SK-N-DZ (cell line): ENCODE measurements around the gene LRP1.
A peak's percentile ranks its signal among the peaks of the same experiment; 100 is the strongest.
"Not testable (repeated sequence)": the region's sequence is repeated elsewhere in the genome, so short reads cannot be mapped to it uniquely, and the experiment has no call there.

ENCODE experiments used
- DNase-seq: peaks from one replicate; pipeline ENCODE4 v3.0.0-alpha.2; 2015; ENCODE audit warnings: low spot score

LRP1 gene

DNA sequence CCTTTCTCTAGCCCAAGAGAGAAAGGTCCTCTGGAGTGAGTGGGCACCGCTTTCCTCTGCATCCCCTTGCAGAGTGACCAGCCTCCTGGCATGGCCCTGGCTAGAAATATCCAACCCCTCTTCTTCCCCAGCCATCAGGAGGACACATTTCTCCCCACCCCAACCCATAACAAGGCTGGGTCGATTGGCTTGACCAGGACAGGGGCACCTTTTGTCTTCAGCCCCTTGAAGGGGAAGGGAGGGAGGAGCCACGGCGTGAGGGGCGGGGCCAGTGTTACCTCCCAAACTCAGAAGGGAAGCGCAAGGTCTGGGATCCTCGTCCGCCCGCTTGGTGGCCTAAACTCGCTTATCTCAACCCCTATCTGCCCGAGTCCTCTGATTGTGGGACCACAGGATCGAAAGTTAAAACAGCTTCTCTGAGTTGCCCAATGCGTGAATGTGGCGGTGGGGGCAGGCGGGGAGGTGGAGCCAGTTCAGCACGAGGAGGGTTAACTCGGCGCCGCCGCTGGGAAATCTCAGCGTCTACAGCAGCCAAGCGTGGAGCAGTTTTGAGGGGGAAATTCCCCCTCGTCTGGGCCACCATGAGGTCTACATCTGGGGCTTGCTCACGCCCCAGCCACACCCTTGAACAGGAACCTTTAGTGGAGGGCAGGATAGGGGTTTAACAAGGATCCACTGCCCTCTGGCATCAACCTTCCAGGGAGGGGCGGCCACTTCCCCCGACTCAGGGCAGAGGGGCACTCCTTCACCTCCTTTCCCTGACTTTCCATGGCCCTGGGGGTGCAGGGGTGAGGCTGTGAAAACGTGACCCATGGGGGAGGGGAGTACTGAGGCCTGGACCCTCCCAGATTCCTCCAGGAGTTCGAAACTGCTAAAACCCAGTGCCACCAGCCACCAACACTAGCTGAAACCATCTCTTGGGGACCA lies 17.9 kb upstream of the LRP1 start:
- DNase-seq, result peak; percentile 72

DNA sequence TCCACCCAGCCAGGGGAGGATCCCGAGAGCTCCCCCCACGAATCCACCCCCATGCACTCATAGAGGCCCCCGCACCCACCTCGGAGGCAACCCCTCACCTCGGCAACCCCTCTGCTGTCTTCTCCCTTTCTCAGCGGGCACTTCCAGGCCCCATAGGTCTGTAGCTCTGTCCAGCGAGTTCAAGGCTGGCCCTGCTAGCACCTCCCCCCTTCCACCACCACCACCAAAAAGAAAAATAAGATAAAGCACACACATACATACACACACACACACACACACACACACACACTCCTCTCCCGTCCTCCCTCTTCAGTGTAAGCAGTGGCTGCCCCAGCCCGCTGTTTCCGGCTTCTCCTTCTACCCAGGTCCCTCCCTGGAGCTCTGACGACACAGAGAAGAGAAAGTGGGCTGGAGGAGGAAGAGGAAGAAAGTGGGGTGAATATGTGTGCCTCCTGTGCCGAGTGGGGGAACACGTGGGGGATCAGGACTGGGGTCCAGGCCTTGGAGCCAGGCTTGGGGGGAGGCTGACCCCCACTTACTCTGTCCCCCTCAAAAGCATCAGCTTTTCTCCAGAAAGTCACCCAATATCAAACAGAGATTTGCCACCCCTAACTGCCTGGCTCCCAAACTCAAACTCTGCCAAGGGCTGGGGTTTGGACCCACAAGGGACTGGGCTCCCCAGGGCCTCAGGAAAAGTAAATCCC lies 17.1 kb upstream of the LRP1 start, which contains the start of gene STAT6:
TSS of gene STAT6 (minus strand) at position 332 of the 704 bp plus-strand sequence. CDS start 3,084 bp downstream, outside the sequence.
- peak; percentile 52 for DNase-seq

DNA sequence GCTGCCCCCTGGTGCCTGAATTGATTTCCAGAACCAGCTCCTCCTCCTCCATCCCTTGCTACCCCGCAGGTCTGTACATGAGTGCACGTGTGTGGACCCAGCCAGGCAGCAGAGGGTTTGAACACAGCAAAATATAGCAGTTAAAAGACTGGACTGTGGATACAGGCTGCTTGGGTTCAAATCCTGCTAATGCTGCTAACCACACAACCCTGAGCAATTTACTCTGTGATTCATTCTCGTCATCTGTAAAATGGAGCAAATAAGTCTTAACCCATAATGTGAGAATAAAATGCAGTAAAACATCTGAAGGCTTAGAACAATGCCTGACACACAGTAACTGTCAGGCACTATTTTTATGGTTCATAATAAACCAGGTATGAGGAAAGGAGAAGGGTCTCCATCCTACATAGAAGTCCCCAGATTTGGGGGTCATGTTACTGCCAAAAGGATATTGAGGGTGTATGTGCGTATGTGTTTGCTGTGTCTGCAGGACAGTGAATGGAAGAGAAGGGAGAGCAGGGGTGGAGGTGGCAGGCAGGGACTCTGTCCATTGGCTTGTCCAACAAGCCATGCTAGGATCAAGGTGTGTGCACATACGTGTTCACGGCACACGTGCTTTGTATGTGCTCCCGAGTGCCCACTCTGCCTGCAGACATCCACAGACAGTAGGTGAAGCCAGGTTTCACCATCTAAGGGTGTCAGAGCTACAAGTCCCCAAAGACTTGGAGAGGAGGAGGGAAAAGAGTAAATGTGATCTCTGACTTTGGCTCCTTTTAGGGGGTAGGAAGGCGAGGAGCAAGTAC lies 15.6 kb upstream of the LRP1 start:
- no peak for DNase-seq

DNA sequence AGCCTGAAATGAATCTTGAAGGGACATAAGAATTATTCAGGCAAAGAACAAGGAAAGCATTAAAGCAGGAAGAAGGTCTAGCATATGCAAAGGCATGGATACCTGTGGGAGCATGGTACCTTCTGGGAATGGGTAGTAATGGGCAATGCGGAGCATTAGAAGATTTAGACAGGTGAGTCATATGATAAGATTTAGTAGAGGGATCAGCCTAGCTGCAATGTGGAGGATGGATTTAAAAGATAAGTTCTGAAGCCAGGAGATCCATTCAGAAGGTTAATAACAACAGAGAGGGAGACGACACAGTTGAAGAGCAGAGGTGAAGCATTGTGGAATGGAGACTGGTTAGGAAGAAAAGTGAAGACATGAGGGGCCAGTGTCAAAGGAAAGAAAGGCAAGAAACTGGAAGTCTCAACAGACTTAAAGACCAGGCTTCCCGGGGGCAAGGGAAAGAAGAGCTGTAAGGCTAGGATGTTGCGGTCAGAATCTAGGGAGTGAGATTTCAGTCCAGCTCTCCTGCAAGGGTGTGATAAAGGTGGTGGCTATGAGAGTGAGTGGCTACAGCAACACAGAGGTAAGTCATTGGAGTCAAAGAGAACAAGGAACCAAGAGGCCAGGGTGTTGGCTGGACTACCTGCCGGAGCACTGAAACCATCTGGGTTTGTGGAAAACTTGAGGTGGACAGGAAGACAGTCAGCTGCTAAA lies 11.6 kb upstream of the LRP1 start:
- DNase-seq, result no peak

DNA sequence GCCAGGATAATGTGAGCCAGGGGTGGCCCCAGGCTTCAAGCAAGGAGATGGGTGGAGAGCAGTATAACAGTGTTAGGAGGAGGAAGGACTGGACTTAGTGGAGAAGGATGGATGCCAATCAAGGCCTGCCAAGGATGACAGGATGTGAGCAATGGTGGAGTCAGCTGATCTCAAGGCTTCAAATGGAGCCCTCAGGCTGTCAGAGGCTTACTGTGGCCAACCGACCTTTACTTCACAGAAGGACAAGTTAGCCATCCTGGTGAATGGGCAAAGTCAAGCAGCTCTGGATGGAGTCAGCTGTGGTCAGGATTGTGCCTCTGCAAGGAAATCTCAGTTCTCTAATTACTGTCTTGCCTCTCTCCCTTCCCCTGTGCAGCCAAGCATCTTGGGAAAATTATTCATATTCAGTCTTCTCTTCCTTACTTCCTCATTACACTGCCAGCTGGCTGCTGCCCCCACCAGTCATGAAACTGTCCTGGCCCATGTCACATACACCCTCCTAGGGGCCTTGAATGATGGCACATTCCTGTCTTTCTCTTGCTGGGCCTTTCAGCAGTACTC lies 9.5 kb upstream of the LRP1 start:
- no peak for DNase-seq

DNA sequence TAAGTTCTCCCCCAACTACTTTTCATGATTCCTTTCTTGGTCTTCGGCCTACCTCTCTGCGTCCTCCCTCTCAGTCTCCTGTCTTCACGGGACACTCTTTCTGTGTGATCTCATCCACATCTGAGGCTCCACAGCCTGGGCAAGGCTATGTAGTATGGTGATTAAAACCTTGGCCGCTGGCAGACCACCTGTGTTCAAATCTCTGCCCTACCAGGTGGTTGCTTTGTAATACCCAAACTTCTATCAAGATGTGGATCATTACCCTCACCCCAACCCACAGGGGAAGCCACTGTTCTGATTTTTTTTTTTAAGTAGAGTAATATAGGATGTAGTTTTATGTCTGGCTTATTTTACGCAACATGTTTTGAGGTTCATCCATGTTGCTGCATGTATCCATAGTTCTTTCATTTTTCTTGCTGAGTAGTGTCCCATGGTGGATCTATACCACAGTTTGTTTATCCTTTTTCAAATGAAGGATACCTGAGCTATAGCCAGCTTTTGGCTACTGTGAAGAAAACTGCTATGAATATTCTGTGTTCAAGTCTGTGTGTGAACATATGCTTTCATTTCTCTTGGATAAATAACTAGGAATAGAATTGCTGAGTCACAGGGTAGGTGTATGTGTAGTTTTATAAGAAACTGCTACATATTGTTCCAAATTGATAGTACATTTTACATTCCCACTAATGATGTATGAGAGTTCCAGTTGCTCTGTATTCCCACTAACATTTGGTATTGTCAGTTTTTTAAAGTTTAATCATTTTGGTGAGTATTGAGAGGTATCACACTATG lies 8.8 kb upstream of the LRP1 start:
- no peak for DNase-seq

DNA sequence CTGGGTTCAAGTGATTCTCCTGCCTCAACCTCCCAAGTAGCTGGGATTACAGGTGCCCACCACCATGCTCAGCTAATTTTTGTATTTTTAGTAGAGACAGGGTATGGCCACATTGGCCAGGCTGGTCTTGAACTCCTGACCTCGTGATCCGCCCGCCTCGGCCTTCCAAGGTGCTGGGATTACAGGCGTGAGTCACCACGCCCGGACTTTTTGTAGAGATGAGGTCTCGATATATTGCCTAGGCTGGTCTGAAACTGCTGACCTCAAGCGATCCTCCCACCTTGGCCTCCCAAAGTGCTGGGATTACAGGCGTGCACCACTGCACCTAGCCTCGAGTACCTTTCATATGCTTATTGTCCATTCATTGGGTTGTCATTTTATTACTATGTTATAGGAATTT lies 7.6 kb upstream of the LRP1 start:
- not testable (repeated sequence) for DNase-seq

DNA sequence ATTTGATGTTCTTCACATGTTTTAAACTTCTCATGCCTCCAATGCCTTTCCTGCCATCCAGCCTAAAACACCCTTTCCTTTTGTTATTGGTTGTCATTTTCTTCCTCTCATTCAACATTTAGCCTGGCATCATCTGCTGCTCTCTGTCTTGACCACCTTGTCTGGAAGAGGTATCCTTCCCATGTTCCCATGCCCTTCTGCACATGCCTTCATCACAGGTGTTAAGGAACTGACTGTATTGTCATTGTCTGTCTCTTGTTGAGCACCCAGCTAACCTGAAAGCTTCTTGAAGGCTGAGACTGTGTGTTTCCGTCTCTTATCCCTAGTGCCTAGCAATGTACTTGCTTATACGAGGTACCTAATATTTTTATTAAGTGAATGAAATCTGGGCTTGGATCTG lies 4.5 kb upstream of the LRP1 start:
- no peak for DNase-seq

DNA sequence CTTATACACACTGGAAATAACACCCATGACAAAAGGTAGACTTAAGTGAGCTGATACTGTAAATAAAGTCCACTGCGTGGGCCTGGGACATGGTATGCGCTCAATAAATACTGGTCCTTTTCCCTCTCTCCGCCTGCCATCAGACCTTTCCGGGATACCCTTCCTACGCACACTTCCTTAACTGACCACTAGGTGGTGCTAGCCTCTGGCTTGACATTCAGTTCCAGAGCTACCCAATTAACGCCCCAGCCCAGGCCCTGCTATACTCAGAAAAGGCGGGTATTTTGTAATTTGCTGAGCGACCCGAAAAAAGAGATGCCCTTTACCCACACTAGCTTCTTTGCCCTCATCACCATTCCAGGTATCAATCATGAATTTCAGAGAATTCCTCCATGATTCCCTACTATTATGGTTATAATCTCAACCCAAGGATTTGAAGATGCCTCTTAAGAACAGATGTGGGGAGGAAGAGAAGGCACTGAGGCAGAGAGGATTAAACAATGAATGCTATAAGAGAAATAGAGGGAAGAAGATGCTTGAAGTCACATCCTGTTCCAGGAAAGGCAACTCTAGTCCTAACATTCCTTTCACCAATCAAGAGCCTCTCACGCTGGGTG lies 3.9 kb upstream of the LRP1 start:
- DNase-seq, result peak; percentile 81

DNA sequence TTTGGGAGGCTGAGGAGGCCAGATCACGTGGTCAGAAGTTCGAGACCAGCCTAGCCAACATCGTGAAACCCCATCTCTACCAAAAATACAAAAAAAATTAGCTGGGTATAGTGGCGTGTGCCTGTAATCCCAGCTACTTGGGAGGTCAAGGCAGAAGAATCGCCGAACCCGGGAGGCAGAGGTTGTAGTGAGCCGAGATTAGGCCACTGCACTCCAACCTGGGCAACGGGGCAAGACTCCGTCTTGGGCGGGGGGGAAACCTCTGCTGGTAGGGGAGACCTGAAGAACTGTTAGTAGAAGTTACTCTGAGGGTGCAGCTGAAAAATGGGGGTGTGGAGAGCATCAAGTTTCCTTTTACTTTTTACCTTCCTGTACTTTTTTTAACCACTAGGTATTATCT lies 2.2 kb upstream of the LRP1 start:
- DNase-seq, result no peak

DNA sequence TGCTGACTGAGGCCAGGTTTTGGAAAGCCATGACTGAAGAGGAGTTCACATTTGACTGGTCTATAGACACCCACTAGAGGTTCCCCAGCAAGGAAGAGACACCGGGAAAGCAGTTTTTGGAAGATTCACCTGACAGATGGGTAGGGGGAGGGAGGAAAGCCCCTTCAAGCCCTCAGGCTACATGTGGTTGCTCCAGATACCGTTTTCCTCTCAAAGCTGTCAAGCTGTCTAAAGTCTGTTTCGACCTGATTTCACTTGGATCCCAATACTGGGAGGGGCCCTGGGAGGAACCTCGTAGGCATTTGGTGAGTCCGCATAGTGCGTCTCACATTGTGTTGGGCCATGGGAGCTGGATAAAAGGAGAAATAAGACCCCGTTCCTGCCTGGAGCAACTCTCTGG lies 1.7 kb upstream of the LRP1 start:
- DNase-seq, result no peak

DNA sequence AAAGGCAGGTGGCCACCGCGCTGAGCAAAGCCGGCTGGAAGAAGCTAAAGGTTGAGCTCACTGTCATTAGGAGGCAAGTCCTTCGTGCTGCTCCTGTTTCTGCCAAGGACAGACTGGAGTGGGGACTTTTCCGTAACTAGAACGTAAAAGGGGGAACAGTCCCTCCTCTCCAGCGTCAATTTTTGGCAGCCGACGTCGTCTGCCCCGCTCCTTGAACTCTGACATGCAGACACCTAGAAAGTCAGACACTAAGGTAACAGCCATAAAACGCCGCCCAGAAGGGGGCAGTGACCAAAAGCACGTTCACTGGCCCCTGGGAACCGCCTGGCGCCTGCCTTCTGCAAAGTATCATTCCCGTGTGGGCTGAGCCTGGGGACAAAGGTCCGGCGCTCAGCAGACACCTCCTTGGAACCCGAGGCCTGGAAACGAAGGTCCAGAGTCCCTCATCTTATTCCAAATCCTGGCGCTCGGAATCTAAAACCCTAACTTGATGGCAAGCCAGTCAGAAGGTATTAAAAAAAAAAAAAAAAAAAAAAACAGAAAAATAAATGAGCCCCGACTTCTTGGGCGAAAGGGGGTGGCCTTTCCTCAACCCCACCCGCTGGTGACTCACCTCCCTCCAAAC lies 1.1 kb upstream of the LRP1 start:
- DNase-seq, result peak; percentile 88

DNA sequence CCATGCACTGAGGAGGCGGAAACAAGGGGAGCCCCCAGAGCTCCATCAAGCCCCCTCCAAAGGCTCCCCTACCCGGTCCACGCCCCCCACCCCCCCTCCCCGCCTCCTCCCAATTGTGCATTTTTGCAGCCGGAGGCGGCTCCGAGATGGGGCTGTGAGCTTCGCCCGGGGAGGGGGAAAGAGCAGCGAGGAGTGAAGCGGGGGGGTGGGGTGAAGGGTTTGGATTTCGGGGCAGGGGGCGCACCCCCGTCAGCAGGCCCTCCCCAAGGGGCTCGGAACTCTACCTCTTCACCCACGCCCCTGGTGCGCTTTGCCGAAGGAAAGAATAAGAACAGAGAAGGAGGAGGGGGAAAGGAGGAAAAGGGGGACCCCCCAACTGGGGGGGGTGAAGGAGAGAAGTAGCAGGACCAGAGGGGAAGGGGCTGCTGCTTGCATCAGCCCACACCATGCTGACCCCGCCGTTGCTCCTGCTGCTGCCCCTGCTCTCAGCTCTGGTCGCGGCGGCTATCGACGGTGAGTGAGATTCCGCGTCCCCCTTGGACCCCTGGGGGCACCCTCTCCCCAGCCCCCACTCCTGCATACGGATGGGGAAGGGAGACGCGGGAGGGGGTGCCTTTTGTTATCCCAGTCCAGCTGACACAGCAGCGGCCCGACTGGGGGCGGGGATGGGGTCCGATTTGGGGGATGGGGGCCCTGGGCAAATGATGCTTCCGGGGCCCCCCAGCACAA lies 400 bp downstream of the LRP1 start:
- peak; percentile 30 for DNase-seq

DNA sequence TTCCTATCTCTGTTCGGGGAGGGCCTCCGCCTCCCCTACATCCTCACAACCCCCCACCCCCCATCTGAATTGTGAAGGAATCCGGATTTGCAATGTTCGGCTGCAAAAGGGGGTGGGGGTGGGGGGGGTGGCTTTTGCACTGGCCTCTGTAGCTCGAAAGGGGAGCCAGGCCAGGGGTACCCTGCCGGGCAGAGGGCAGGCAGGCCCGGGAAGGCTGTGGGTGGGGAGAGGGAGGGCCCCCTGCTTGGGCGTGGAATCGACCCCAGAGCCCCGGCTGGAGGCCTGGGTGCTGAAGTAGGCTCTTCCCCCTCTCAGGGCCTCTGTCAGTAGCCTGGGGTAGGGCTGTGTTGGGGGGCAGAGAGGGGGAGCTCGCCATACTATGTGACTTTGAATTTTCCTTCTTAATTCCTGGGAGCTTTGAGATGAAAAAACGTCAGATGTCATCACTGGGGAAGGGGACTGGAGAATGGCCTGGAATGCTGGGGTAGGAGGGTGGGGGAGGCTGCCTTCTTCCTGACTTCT lies 1.1 kb downstream of the LRP1 start:
- DNase-seq, result no peak

DNA sequence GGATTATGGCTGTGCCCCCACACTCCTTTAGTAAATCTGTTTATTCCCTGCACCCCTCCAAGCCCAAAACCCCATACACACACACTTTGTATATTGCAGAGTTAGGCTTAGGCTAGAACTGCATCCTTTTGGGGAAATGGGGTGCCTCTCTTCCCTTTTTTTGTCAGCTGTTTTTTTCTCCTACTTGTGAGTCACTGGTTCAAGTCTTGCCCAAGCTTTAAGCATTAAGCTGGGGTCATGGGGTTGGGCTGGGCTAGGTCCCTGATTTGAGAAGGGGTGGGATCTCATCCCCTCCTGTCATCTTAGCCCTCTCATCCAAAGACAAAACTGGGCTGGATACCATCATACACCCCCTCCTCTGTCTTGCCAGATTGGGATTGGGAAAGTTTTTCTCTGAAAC lies 1.6 kb downstream of the LRP1 start:
- DNase-seq, result no peak

DNA sequence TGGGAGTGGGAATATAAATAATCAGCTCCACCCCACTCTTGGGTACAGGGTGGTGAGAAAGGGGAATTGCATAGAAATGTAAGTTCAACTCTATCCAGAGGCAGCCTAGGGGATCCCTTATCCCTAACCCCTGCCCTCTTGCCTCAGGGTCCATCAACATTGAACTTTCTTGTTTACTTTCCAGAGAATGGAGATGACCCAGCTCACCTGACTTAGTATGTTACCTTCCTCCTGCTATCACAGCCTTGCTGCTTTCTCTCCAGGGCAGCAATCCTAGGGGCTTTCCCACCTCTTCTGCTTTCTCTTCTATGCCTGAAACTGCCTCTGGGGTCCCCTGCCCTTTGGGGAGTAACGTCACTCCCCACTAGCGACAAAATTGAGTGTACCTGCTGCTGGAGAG lies 2.7 kb downstream of the LRP1 start:
- no peak for DNase-seq

DNA sequence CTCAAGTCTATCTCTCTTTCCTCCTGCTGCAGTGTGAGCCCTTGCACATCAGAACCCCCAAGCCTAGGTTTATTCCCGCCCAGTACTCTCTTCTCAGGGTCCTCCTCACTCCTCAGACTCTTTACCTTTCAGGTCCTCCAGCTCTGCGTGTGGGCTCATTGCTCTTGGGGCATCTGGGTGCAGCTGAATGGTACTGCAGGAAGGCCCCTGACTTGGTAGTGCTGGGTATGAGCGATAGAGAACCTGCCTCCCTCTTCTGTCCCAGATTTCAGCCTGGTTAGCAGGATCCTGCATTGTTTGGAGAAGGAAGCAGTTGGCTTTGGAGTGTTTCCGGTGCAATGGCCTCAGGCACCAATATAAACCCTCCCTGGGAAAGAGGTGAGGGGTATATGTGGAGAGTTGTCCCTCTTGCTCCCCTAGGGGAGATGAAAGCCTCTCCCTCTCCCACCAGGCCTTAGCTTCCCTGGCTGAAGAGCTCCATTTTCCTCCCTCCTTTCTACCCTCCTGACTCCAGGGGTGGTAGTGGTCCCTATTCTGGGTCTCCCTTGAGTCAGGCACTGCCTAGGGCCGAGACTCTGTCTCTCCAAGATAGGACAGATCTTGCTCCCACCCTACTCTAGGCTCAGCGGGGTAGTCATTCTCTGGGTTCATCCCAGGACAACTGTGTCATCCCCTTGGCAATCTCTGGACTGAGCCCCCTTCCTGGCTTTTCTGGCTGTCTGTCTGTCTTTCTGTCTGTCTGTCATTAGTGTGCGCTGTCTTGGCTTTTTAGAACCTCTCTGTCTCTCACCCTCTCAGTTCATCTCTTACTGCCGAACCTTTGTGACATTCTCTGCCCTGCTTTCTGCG lies 3.8 kb downstream of the LRP1 start:
- no peak for DNase-seq
